HEK293T (cell line): ENCODE measurements around the gene AGAP3.

Experiments
- CTCF ChIA-PET: fragments of 350-600 bp; formaldehyde crosslinking; extraction: SDS; loops from one replicate; lab custom pipeline; 2021; ENCODE audit warnings: antibody characterized with exemption, inconsistent platforms; lab: Yijun Ruan, JAX
- POLR2A ChIA-PET: fragments of 350-600 bp; formaldehyde crosslinking; extraction: SDS; loops from one replicate; lab custom pipeline; 2020; ENCODE audit warnings: antibody characterized with exemption, inconsistent platforms; lab: Yijun Ruan, JAX
- DNase-seq: peaks from one replicate; pipeline ENCODE4 v3.0.0; 2012; ENCODE audit warnings: mixed read lengths; ENCODE audit errors: extremely low spot score
- ARNT ChIP-seq: fragments of 450-650 bp; IDR thresholded peaks from 2 replicates; pipeline ENCODE4 v1.6.1; 2017; ENCODE audit warnings: mild to moderate bottlenecking
- BHLHE40 ChIP-seq: fragments of 450-650 bp; IDR thresholded peaks from 2 replicates; pipeline ENCODE4 v1.6.1; 2016; ENCODE audit warnings: mild to moderate bottlenecking, moderate library complexity, borderline replicate concordance
- CTBP1 ChIP-seq: fragments of 450-650 bp; IDR thresholded peaks from 2 replicates; pipeline ENCODE4 v1.6.1; 2016; ENCODE audit warnings: borderline replicate concordance
- ELF4 ChIP-seq: fragments of 450-650 bp; IDR thresholded peaks from 2 replicates; pipeline ENCODE4 v1.6.1; 2017; ENCODE audit warnings: antibody characterized with exemption
- FOXA1 ChIP-seq: fragments of 450-650 bp; IDR thresholded peaks from 2 replicates; pipeline ENCODE4 v1.6.1; 2016; ENCODE audit warnings: mild to moderate bottlenecking
- FOXK2 ChIP-seq: fragments of 450-650 bp; IDR thresholded peaks from 2 replicates; pipeline ENCODE4 v1.6.1; 2016; ENCODE audit warnings: mild to moderate bottlenecking
- FOXM1 ChIP-seq: fragments of 450-650 bp; IDR thresholded peaks from 2 replicates; pipeline ENCODE4 v1.6.1; 2017; ENCODE audit warnings: mild to moderate bottlenecking, borderline replicate concordance
- HDGF ChIP-seq: fragments of 450-650 bp; IDR thresholded peaks from 2 replicates; pipeline ENCODE4 v1.6.1; 2017; ENCODE audit warnings: antibody characterized with exemption, borderline replicate concordance
- L3MBTL2 ChIP-seq: fragments of 450-650 bp; conservative IDR thresholded peaks from 2 replicates; pipeline ENCODE4 v1.6.1; 2016; ENCODE audit warnings: mild to moderate bottlenecking
- LEF1 ChIP-seq: fragments of 450-650 bp; IDR thresholded peaks from 2 replicates; pipeline ENCODE4 v1.6.1; 2017; ENCODE audit warnings: mild to moderate bottlenecking, borderline replicate concordance
- NFRKB ChIP-seq: fragments of 450-650 bp; IDR thresholded peaks from 2 replicates; pipeline ENCODE4 v1.6.1; 2016; ENCODE audit warnings: mild to moderate bottlenecking, moderate library complexity
- SP1 ChIP-seq: fragments of 450-650 bp; IDR thresholded peaks from 2 replicates; pipeline ENCODE4 v1.6.1; 2017
- SUZ12 ChIP-seq: fragments of 450-650 bp; IDR thresholded peaks from 2 replicates; pipeline ENCODE4 v1.6.1; 2016; ENCODE audit warnings: mild to moderate bottlenecking
- TARDBP ChIP-seq: fragments of 450-650 bp; IDR thresholded peaks from 2 replicates; pipeline ENCODE4 v1.6.1; 2016
- ZNF384 ChIP-seq: fragments of 450-650 bp; IDR thresholded peaks from 2 replicates; pipeline ENCODE4 v1.6.1; 2016
- TF ChIP-seq, protein P1 (sequence below): fragments of 450-650 bp; IDR thresholded peaks from 2 replicates; pipeline ENCODE4 v1.6.1; 2016

Gene AGAP3

GRCh38 chr7:151073990-151074389 is 12.3 kb upstream of the AGAP3 start:
- CTCF ChIA-PET, result interaction anchor here (0.6 kb wide), 1 partner anchor 16 kb away, joined by 3 read pairs; no protein-coding TSS in a partner anchor
- DNase-seq, result no peak
- TF ChIP-seq HDGF, result no peak
- no peak for TF ChIP-seq FOXM1
- TF ChIP-seq ARNT, result no peak
- POLR2A ChIA-PET, result interaction anchor here (1.4 kb wide), 1 partner anchor 10 kb away, joined by 3 read pairs; the partner anchor contains the start of gene TMUB1

DNA sequence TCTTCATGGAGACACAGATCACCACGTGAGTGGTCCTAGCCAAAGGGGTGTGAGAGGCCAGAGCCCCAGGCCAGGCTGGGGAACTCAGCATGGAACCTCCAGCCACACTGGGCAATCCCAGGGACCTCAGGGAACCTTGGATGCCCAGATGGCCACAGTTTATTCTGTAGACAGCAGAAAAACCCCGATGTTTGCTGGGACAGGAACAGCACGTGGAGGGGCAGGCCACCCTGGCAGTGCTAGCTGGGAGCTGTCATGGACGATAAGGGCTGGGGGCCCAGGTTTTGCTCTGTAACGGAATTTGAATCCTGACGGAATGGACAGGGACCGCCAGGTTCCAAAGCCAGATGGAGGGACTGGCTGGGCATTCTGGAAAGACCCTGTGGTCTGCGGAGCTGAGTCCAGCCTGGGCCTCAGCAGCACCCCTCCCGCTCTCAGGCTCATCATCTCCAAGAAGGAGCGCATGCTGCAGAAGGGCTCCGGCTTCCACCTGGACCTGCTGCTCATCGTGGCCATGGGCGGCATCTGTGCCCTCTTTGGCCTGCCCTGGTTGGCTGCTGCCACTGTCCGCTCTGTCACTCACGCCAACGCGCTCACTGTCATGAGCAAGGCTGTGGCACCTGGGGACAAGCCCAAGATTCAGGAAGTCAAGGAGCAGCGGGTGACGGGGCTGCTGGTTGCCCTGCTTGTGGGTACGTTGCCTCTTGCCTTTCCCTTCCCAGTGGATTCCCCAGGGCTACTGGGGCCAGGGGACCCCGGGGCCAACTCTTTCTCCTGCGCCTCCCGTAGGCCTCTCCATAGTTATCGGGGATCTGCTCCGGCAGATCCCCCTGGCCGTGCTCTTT is 11.2 kb upstream of the AGAP3 start:
- DNase-seq, result no peak
- CTCF ChIA-PET, result no interaction called here
- no peak for TF ChIP-seq TARDBP
- no peak for TF ChIP-seq CTBP1
- no peak for TF ChIP-seq FOXA1
- no peak for TF ChIP-seq LEF1
- no peak for TF ChIP-seq FOXM1
- no peak for TF ChIP-seq ZNF384
- no peak for TF ChIP-seq FOXK2
- no peak for TF ChIP-seq ELF4
- TF ChIP-seq NFRKB, result no peak
- TF ChIP-seq L3MBTL2, result no peak
- POLR2A ChIA-PET, result interaction anchor here (2.4 to 4.7 kb wide), 2 partner anchors 11 to 16 kb away, joined by 14 to 38 read pairs; partner anchors contain the start of genes AGAP3, CDK5 and SLC4A2

GRCh38 chr7:151075662-151075971 is 10.7 kb upstream of the AGAP3 start:
- POLR2A ChIA-PET, result interaction anchor here (0.9 to 4.7 kb wide), 3 partner anchors 8 to 16 kb away, joined by 3 to 38 read pairs (median 14); partner anchors contain the start of genes AGAP3, CDK5 and SLC4A2
- no peak for DNase-seq
- TF ChIP-seq NFRKB (no peak), LEF1 (no peak), FOXK2 (no peak), SP1 (no peak), ARNT (no peak), BHLHE40 (no peak)
- CTCF ChIA-PET, result interaction anchor here (1.3 kb wide), 1 partner anchor 9 kb away, joined by 6 read pairs; no protein-coding TSS in a partner anchor

- CTCF ChIA-PET, result interaction anchor here (1.3 to 1.6 kb wide), 3 partner anchors 9 to 35 kb away, joined by 5 to 6 read pairs (median 6); no protein-coding TSS in a partner anchor
Observed at GRCh38 chr7:151075978-151076426, 10.3 kb upstream of the AGAP3 start.

DNA sequence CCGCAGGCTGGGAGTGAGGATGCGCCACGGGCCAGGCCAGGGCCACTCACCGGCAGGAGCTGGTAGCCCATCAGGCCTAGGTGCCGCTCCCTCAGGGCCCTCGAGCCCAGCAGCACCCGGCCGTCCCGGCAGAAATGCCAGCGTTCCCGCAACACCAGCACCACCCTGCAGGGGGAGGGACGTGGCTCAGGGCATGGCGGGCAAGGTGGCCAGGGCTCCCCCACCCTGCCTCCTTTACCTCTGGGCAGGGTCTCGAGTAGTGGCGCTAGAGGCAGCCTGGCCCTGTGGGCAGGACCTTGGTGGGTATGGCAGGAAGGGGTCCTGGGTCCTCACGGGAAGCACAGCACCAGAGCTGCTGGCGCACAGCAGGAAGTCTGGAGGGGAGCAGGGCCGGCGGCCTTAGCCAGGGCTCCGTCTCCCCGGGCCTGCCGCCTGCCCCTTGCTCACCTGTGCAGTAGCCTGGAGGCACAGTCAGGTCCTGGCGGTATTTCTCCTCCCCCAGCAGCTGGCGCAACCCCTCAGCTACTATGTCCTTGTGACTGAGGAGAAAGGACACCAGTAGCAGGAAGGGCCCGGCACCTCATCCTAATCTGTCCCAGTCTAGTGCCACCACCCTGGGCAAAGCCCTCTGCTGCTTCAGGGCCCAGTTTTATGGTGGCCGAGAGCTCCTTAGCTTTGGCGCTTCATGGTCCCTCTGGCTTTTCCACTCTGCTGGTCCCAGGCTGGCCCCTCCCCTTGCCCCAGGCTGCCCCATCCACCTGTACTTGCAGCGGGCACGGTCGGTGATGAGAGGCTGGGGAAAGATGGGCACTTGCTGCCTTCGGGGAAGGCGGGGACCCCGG is 9.2 kb upstream of the AGAP3 start:
- ChIA-PET CTCF (interaction anchor here (0.6 to 1.6 kb wide), 5 partner anchors 10 to 133 kb away, joined by 4 to 6 read pairs (median 5); no protein-coding TSS in a partner anchor), POLR2A (interaction anchor here (1.4 to 4.7 kb wide), 5 partner anchors 9 to 49 kb away, joined by 5 to 38 read pairs (median 11); partner anchors contain the start of genes ABCB8, AGAP3, CDK5 and SLC4A2)
- peak; percentile 62 for DNase-seq
- no peak for TF ChIP-seq ARNT
- no peak for TF ChIP-seq NFRKB
- no peak for TF ChIP-seq FOXM1
- TF ChIP-seq HDGF, result peak; percentile 71; the same call in 1 of the 2 replicates

More at GRCh38 chr7:151075978-151076426, 10.3 kb upstream of the AGAP3 start:
- POLR2A ChIA-PET, result interaction anchor here (0.9 to 4.7 kb wide), 4 partner anchors 8 to 37 kb away, joined by 3 to 38 read pairs (median 10); partner anchors contain the start of genes AGAP3, CDK5 and SLC4A2
- no peak for DNase-seq
- TF ChIP-seq SP1, result no peak
- TF ChIP-seq, protein P1, sequence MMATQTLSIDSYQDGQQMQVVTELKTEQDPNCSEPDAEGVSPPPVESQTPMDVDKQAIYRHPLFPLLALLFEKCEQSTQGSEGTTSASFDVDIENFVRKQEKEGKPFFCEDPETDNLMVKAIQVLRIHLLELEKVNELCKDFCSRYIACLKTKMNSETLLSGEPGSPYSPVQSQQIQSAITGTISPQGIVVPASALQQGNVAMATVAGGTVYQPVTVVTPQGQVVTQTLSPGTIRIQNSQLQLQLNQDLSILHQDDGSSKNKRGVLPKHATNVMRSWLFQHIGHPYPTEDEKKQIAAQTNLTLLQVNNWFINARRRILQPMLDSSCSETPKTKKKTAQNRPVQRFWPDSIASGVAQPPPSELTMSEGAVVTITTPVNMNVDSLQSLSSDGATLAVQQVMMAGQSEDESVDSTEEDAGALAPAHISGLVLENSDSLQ, result no peak
- no peak for TF ChIP-seq FOXM1
- TF ChIP-seq FOXA1, result no peak
- no peak for TF ChIP-seq HDGF
- TF ChIP-seq L3MBTL2, result no peak
- TF ChIP-seq NFRKB, result no peak
- TF ChIP-seq ZNF384, result no peak
- no peak for TF ChIP-seq TARDBP
- TF ChIP-seq SUZ12, result no peak
- TF ChIP-seq BHLHE40, result no peak
- no peak for TF ChIP-seq LEF1
- TF ChIP-seq ARNT, result no peak
- no peak for TF ChIP-seq CTBP1
- TF ChIP-seq ELF4, result no peak

DNA sequence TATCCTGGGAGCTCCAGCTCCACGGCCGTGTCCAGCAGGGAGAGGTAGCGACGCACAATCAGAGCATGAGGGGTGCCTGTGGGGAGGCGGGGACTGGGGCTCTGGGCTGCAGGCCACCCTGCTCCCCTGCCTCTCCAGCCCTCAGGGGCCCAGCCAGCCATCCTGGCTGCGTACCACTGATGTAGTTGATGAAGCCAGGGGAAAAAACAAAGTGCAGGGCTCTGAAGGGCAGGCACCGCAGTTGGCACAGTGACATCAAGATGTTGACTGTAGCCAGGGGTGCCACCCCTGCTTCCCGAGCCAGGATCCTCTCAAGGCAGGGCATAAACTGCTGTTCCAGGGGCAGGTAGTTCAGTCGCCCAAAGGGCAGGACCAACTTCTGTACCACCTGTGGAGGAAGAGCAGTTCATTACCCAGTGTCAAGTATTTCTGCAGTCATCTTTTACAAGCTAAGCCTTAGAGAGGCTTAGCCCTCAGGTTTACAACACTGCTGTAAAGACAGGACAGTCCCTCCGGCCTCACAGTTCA is 8.5 kb upstream of the AGAP3 start:
- no peak for DNase-seq
- CTCF ChIA-PET, result interaction anchor here (1.6 kb wide), 2 partner anchors 31 to 33 kb away, joined by 5 to 6 read pairs; no protein-coding TSS in a partner anchor
- POLR2A ChIA-PET, result interaction anchor here (0.6 to 4.7 kb wide), 6 partner anchors 8 to 49 kb away, joined by 3 to 38 read pairs (median 9); partner anchors contain the start of genes ABCB8, AGAP3, CDK5 and SLC4A2
- TF ChIP-seq SP1, result no peak
- no peak for TF ChIP-seq L3MBTL2
- no peak for TF ChIP-seq ELF4
- TF ChIP-seq HDGF, result no peak
- TF ChIP-seq FOXK2, result no peak
- TF ChIP-seq CTBP1, result no peak
- TF ChIP-seq, protein P1, result no peak
- TF ChIP-seq FOXA1, result no peak
- no peak for TF ChIP-seq LEF1
- no peak for TF ChIP-seq SUZ12
- TF ChIP-seq TARDBP, result no peak
